COLO829 (cell line): Measurements from ENCODE around the gene TBX3.
A peak's percentile ranks its signal among the peaks of the same experiment; 100 is the strongest.

Source experiments
- DNase-seq: peaks from one replicate; pipeline ENCODE4 v3.0.0; 2012; ENCODE audit warnings: low spot score

Gene TBX3

DNA sequence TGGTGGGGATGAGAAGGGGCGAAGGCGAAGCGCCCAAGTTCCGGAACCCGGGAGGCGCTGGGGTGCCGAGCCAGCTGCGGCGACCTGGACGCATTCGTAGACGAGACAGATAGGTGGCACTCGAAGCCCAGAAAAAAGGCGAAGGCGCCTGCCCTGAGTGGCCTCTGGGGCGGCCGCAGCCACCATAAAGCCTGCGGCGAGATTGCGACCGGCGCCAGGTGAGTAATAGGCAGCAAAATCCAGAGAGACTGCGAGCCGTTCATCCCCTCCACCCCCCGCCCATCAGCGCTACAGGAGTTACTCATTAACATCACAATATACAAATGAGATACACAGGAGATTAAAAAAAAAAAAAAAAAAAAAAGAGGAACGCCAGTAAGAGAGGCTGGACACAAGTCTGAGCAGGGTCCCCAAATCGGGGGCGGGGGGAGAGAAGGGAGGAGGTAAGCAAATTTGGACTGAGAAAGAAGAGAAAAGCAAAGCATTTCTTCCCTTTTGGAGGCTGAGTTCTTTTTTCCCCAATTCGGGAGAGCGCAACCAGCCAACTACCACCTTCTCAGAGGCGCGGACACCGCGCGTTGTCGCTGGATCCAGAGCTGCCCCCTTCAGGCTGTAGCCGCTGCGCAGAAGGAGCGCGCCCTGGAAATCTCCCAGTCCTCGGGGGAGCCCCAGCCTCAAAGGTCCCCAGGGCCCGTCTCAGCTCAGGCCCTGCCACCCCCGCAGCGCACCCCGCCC is 15.7 kb downstream of the TBX3 start:
- DNase-seq = peak; percentile 71

GRCh38 chr12:114667669-114668150 is 16.3 kb downstream of the TBX3 start:
- no peak for DNase-seq

DNA sequence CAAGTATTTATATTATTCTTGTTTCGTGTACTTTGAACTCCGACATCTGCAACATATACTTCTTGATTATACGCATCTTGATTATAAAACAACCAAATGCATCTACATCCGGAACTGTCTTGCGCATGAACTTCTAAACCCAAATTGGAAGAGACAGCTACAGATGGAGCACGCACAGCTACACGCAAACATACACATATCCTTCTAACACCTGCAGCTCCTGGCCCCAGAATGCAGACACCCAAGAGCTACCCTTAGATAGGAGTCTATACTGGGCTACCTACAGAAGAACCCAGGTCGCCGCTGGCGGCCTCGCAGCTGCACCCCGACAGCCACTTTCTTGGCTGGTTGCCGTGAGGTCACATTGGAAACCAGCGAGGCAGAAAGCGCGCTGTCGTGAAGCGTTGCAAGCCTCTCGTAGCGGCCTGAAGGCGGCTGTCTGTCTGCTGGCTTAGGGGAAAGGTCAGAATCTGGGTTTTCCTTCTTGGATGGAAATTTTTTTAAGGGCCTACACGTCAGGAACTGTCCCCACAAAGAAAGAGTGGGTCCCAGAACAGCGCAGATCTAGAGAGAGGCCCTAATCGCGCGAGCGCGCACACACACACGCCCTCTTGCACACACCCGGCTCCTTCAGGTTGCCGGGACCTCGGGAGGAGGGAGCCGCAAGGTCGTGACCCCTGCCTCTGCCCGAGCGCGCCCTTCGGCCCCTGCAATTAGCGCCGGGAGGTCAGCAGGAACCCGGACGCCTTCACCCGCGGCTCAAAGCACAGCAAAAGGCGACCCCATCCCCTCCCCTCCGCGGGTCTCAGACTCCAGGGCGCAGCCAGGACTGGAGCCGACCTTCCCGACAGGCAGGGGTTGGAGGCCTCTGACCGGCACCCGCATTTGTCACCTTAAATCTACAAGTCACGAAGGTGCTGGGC is 17.0 kb downstream of the TBX3 start:
- no peak for DNase-seq

GRCh38 chr12:114665411-114666260 is 18.3 kb downstream of the TBX3 start:
- no peak for DNase-seq

GRCh38 chr12:114664651-114665320 is 19.2 kb downstream of the TBX3 start:
- DNase-seq = no peak

DNA sequence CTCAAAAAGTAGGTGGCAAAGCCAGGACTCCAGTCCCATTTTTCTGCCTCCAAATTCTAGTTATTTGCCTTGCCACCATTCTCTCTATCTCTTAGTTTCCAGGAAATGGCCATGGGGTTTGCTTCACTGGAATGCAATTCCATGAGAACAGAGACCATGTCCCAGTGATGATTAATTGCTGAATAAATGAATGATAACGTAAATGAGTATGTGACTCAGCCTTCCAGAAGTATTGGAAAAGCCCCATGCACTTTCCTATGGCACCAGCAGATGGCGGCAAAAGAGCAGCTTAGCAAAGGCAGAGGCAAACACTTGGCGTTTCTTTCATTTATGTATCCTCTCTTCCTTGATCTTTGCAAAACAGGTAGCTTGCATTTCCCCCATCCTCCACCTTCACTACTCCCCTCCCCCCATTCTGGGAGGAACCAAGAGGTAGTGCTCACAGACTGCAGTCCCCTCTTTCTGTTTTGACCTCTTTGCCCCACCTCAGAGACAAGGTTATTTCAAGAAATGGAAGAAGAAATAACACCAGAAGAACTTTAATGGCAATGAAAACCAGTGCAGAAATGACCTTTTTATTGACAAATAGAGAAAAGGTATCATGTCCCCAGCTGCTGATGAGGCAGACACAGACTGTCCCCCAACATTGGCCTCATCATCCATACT is 21.3 kb downstream of the TBX3 start:
- DNase-seq = peak; percentile 80

- no peak for DNase-seq
Measured at GRCh38 chr12:114661245-114661644, 22.7 kb downstream of the TBX3 start.

DNA sequence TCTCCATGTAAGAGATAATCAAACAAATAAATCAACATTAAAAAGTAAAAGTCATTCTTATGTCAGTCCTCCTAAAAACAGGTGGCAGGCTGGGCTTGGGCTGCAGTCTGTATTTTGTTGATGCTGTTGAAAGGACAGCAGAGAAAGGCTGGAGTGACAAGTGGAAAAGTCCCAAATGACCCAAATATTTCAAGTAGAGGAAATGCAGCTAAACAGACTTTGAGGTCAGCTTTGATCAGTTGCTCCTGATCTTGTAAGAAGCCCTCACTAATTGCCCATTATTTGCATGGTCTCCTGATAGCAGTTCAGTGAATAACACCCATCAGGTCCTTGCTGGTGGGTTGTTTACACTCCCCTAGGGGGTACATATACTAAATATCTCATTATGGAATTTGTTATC is 24.9 kb downstream of the TBX3 start:
- no peak for DNase-seq

- no peak for DNase-seq
Measured at GRCh38 chr12:114658002-114658441, 26.0 kb downstream of the TBX3 start.

- DNase-seq = no peak
Measured at GRCh38 chr12:114657597-114657920, 26.4 kb downstream of the TBX3 start.

DNA sequence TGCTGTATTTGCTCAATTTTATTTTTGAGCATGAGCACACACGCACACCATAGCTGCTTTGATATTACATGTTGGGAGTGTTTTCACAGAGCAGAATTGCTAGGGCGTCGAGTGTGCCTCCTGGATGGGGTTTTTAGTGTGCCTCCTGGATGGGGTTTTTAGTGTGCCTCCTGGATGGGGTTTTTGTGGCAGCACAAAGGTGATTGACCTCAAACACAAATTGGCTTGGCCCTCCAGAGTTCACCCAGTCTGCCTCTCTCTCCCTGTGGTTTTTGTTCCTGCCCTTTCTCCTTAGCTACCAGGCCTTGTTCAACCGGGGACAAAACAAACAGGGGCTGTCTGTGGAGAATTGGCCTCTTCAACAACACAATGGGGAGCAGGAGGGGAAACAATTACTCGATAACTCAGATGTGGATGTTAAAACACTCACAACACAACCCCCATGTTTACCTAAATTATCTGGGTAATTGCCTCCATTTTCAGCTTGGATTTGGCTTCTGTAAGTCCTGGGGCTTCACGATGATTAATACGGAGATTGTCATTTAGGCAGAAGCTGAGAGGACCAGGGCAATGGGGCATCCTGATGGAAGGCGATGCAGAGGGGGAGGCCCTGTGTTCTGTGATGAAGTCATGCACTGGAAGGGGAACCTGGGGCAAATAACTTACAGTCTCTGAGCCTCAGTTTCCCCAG is 26.9 kb downstream of the TBX3 start:
- DNase-seq = no peak

GRCh38 chr12:114655934-114656749 is 27.8 kb downstream of the TBX3 start:
- DNase-seq = no peak

GRCh38 chr12:114649585-114649984 is 34.4 kb downstream of the TBX3 start:
- no peak for DNase-seq

DNA sequence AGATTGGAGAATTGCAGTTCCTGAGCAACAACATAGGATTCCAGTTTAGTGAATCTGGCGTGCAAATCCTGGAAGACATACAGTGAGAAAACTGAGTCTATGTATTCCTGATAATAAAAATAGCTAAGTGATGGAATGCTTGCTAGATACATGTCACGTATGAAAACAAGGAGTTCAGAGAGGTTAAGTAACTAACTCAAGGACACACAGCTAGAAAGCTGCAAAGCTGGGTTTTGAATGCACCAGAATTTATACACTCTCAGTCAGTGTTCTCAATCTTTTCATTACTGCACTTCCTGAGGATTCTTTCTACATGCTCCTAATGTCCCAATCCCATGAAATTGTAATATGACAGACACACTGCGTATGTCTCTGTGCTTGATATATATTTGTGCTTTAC is 35.3 kb downstream of the TBX3 start:
- no peak for DNase-seq

DNA sequence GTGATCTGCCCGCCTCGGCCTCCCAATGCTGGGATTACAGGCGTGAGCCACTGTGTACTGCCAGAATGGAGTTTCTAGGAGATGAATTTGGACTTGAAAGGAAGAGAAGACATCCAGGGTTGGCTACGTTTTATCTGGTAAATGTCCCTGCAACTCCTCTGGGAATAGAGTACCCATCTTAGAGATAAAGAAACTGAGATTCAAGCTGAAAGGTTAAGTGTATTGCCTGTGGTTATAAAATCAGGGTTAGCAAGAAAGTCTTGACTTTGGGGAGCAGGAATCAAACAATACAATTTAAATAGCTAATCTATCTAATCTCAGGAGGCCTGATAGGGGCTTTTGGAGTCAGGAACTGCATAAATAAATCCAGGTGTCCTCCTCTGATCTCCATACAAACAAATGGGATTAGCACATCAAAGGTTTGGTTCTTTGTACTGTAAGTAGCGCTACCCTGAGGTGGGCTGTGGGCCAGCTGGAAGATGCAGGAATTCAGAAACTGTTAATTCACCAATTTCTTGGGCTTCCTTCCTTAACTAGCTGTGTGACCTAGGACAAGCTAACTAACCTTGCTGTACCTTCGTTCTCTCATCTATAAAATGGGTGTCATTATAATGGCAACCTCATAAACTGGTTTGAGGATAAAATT is 45.1 kb downstream of the TBX3 start:
- no peak for DNase-seq

GRCh38 chr12:114636723-114637480 is 47.1 kb downstream of the TBX3 start:
- peak; percentile 30 for DNase-seq

GRCh38 chr12:114631242-114631641 is 52.7 kb downstream of the TBX3 start:
- DNase-seq = no peak

DNA sequence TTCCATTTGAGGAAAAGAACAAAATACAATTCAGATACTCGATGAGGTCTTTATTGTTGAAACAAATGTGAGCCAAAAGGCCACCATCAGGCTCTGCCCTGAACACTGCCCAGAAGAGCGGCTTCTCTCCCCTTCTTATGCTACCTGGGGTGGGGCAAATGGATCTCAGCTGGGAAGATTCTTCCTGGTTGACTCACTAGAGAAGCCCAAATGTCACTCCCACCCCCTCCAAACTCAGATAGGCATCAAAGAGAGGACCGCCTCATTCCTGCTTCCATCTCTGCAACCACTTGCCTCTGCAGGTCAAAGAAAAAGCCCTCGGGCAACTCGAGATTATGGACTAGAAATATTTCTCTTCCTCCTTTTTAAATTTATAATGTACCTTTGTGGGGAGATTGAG is 55.8 kb downstream of the TBX3 start:
- DNase-seq = no peak
